OCI-LY7 (cell line): ENCODE results near the gene KRT79. TPM values are rescaled to one million over a fixed set of nuclear protein-coding genes. Genes with fewer than 3 reads are reported as not detected.

ENCODE experiments used
- BruUV-seq: library from RNA; stranded (reverse); fragments of 400-500 nt; replicated peaks from 2 replicates; lab custom pipeline; 2021; lab: Mats Ljungman, UMichigan
- CTCF ChIA-PET: fragments of 300-600 bp; sonication (Branson Sonifier 250); formaldehyde crosslinking; loops from one replicate; lab custom pipeline; 2022; ENCODE audit warnings: antibody characterized with exemption; ENCODE audit not compliant: unreplicated experiment; lab: Charles Lee
- POLR2A ChIA-PET: fragments of 300-600 bp; sonication (Branson Sonifier 250); formaldehyde crosslinking; loops from one replicate; lab custom pipeline; 2022; ENCODE audit warnings: antibody characterized with exemption; lab: Charles Lee
- DNase-seq: peaks from one replicate; pipeline ENCODE4 v3.0.0-alpha.2; 2015; ENCODE audit warnings: low spot score
- H2AFZ ChIP-seq: fragments of 200-600 bp; sonication (generic), shearing (Covaris generic); 2 replicates; pipeline ENCODE4 v1.6.1; 2014; ENCODE audit warnings: mild to moderate bottlenecking, antibody characterized with exemption, low read length, moderate library complexity
- H3K27ac ChIP-seq: fragments of 200-600 bp; sonication (generic); 2 replicates; pipeline ENCODE4 v1.5.1; 2014; ENCODE audit warnings: mixed run types, low read depth, mild to moderate bottlenecking, moderate library complexity, low read length, inconsistent platforms; ENCODE audit not compliant: poor library complexity, severe bottlenecking
- H3K36me3 ChIP-seq: fragments of 200-600 bp; sonication (generic); 2 replicates; pipeline ENCODE4 v1.6.1; 2014; ENCODE audit warnings: mild to moderate bottlenecking, antibody characterized with exemption, low read length, moderate library complexity, mixed read lengths; ENCODE audit not compliant: insufficient read depth
- H3K4me1 ChIP-seq: fragments of 200-600 bp; sonication (generic); 2 replicates; pipeline ENCODE4 v1.5.1; 2014; ENCODE audit warnings: mild to moderate bottlenecking, low read length; ENCODE audit not compliant: insufficient read depth, poor library complexity, severe bottlenecking
- H3K4me2 ChIP-seq: fragments of 200-600 bp; sonication (generic); 2 replicates; pipeline ENCODE4 v1.6.1; 2014; ENCODE audit warnings: mild to moderate bottlenecking, low read length
- H3K4me3 ChIP-seq: fragments of 200-600 bp; sonication (generic); 2 replicates; pipeline ENCODE4 v1.5.1; 2014; ENCODE audit warnings: mild to moderate bottlenecking, low read depth, low read length; ENCODE audit not compliant: poor library complexity, severe bottlenecking
- H3K79me2 ChIP-seq: fragments of 200-600 bp; sonication (generic); 2 replicates; pipeline ENCODE4 v1.6.1; 2016; ENCODE audit warnings: low read depth, mild to moderate bottlenecking, low read length, moderate library complexity, mixed read lengths; ENCODE audit not compliant: insufficient read depth
- H3K9me2 ChIP-seq: fragments of 200-600 bp; sonication (generic); 2 replicates; pipeline ENCODE4 v1.6.1; 2016; ENCODE audit warnings: mild to moderate bottlenecking, low read length, mixed read lengths; ENCODE audit not compliant: insufficient read depth
- H3K9me3 ChIP-seq: fragments of 200-600 bp; sonication (generic); 2 replicates; pipeline ENCODE4 v1.6.1; 2014; ENCODE audit warnings: mild to moderate bottlenecking, mixed run types, low read length, mixed read lengths
- H4K20me1 ChIP-seq: fragments of 200-600 bp; sonication (generic); 2 replicates; pipeline ENCODE4 v1.6.1; 2014; ENCODE audit warnings: mild to moderate bottlenecking, antibody characterized with exemption, low read length, moderate library complexity, mixed read lengths; ENCODE audit not compliant: insufficient read depth
- EZH2phosphoT487 ChIP-seq: fragments of 200-600 bp; sonication (generic); IDR thresholded peaks from 2 replicates; pipeline ENCODE4 v1.6.1; 2018; ENCODE audit warnings: low read depth, borderline replicate concordance, mild to moderate bottlenecking, mixed run types, antibody characterized with exemption, low read length, moderate library complexity, mixed read lengths
- intact Hi-C: fragments of 100-400 bp; cut with micrococcal nuclease; formaldehyde crosslinking; loops from one replicate; pipeline ENCODE4 v1.10.0; 2022; ENCODE audit not compliant: unreplicated experiment
- total RNA-seq, 2 experiments: library from RNA; depleted of rRNA in 1 of 2; stranded (reverse); fragments of >200 nt in 1 of 2; shearing (Covaris generic) in 1 of 2; gene quantifications; 2 replicates each; pipeline ENCODE4 v1.2.3, GENCODE V29; 2014 to 2022
- TF ChIP-seq, protein P1 (sequence below): fragments of 200-600 bp; sonication (generic); conservative IDR thresholded peaks from 2 replicates; pipeline ENCODE4 v1.5.1; 2014; ENCODE audit warnings: mild to moderate bottlenecking, antibody characterized with exemption, low read length, moderate library complexity, mixed read lengths

Gene KRT79
- total RNA-seq, 2 experiments from 2014 or later = not detected

DNA sequence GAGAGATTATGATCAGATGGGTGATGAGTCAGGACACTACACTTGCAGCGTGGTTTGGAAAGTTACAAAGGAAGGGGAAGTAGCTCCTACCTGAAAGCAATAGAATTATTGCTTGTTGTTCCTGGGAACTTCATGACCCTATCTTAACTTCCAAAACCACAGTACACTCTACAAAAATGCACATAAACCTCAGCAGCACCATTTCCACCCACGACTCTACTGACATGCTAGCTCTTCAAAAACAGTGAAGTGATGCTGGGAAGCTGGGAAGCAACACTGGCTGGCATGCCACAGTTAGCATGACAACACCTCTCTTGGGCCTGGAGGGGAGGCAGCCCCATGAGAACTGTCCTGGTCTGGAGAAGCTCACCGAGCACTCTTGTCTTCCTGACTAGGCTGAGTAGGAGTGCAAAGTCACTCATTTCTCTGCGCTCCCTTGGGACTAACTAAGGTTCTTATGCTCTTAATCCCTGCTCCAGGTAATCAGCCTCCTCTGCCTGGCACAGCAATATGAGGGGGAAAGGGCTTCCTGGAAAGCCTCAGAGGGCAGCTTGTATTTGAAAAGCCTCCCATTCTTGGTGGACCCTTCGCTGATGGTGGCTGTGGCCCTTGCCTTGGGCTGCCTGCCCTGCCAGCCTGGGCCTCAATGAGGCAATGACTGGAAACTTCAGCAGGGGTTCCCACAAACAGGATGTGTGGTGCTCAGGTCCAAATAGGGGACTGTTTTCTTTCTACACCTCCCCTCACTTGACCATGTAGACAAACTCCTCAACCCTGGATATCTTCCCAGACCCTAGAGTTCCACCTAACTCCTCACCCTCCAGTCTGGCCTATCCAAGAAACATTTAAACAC is 39.4 kb downstream of the KRT79 start:
- CTCF ChIA-PET = no interaction called here
- no TSS peak for BruUV-seq

DNA sequence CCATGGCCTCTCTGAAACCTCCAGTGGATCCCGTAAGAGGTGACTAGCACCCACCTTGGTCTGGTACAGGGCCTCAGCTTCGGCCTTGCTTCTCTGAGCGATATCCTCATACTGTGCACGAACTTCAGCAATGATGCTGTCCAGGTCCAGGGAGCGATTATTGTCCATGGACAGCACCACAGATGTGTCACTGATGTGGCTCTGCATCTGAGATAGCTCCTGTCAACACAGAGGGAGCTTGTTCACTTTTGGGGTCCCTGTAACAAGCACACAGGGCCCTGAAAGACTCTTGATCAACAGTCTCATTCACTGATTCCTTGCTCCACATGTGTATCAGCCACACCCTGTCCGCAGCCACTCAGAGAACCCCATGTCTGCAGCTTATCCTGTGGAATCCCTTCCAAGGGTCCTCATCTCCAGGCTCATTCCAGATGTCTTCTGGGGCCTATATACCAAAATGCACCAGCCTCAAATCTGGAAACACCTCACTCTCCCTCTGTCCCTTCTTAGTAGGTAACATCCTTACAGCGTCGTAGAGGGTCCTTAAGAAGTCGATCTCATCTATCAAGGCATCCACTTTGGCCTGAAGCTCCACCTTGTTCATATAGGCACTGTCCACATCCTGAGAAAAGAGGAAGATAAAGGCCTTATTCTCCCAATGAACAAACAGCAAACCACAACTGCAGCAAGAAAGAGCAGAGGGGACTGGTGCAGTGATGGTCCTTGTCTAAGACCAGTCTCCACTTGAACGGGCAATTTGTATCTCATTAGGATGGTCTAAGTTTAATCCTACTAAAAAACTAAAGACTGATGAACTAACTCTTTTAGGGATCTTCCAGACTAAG is 41.7 kb downstream of the KRT79 start:
- Histone ChIP-seq H3K4me1 (no peaks in the 10 kb centered on the region), H2AFZ (no peak overlapping the region), H3K9me3 (no peaks in the 10 kb centered on the region), H3K9me2 (no peaks in the 10 kb centered on the region), H3K27ac (no peak overlapping the region), H3K36me3 (no peaks in the 10 kb centered on the region), H3K4me3 (no peak overlapping the region), H3K79me2 (no peaks in the 10 kb centered on the region), H4K20me1 (no peaks in the 10 kb centered on the region), H3K4me2 (no peak overlapping the region)
- no peak for DNase-seq
- intact Hi-C loops = no loop called here
- CTCF ChIA-PET = interaction anchor here (0.6 kb wide), 1 partner anchor 185 kb away, joined by 3 read pairs; no protein-coding TSS in a partner anchor
- POLR2A ChIA-PET = no interaction called here
- TF ChIP-seq, protein P1, sequence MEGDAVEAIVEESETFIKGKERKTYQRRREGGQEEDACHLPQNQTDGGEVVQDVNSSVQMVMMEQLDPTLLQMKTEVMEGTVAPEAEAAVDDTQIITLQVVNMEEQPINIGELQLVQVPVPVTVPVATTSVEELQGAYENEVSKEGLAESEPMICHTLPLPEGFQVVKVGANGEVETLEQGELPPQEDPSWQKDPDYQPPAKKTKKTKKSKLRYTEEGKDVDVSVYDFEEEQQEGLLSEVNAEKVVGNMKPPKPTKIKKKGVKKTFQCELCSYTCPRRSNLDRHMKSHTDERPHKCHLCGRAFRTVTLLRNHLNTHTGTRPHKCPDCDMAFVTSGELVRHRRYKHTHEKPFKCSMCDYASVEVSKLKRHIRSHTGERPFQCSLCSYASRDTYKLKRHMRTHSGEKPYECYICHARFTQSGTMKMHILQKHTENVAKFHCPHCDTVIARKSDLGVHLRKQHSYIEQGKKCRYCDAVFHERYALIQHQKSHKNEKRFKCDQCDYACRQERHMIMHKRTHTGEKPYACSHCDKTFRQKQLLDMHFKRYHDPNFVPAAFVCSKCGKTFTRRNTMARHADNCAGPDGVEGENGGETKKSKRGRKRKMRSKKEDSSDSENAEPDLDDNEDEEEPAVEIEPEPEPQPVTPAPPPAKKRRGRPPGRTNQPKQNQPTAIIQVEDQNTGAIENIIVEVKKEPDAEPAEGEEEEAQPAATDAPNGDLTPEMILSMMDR = no peak
- TF ChIP-seq EZH2phosphoT487 = no peak
- no TSS peak for BruUV-seq

More for the DNA sequence above, 39.4 kb downstream of the KRT79 start:
- no peak for TF ChIP-seq EZH2phosphoT487
- TF ChIP-seq, protein P1 = no peak
- no peaks in the 10 kb centered on the region for H4K20me1 ChIP-seq
- H2AFZ ChIP-seq = no peak overlapping the region
- H3K4me3 ChIP-seq = no peak overlapping the region
- no peaks in the 10 kb centered on the region for H3K4me1 ChIP-seq
- POLR2A ChIA-PET = interaction anchor here (0.6 kb wide), 1 partner anchor 812 kb away, joined by 3 read pairs; no protein-coding TSS in a partner anchor
- no peaks in the 10 kb centered on the region for H3K79me2 ChIP-seq
- H3K4me2 ChIP-seq = no peak overlapping the region
- H3K9me2 ChIP-seq = no peaks in the 10 kb centered on the region
- H3K27ac ChIP-seq = no peak overlapping the region
- DNase-seq = no peak
- intact Hi-C loops = no loop called here
- no peaks in the 10 kb centered on the region for H3K9me3 ChIP-seq
- no peaks in the 10 kb centered on the region for H3K36me3 ChIP-seq
